HepG2 (cell line): ENCODE measurements around the gene AMIGO1. TPM values are rescaled to one million over a fixed set of nuclear protein-coding genes. Genes with fewer than 3 reads are reported as not detected.

Experiments used
- ARID2 ChIP-seq: sonication (generic); formaldehyde crosslinking; IDR thresholded peaks from 2 replicates; pipeline ENCODE4 v1.8.1; 2022; ENCODE audit warnings: mild to moderate bottlenecking, missing genetic modification reagents, borderline replicate concordance
- ARID4A ChIP-seq: sonication (generic); formaldehyde crosslinking; IDR thresholded peaks from 2 replicates; pipeline ENCODE4 v1.5.0; 2020; ENCODE audit warnings: mild to moderate bottlenecking, missing genetic modification reagents, borderline replicate concordance
- BATF2 ChIP-seq: sonication (generic); formaldehyde crosslinking; IDR thresholded peaks from 2 replicates; pipeline ENCODE4 v1.8.0; 2022; ENCODE audit warnings: mild to moderate bottlenecking, missing genetic modification reagents, moderate library complexity
- JUNB ChIP-seq: sonication (generic); formaldehyde crosslinking; IDR thresholded peaks from 2 replicates; pipeline ENCODE4 v1.8.0; 2022; ENCODE audit warnings: missing genetic modification reagents, mild to moderate bottlenecking, borderline replicate concordance
- MIER3 ChIP-seq: IDR thresholded peaks from 2 replicates; pipeline ENCODE4 v1.6.1; 2016; ENCODE audit warnings: missing compliant biosample characterization, borderline replicate concordance
- MTA1 ChIP-seq: sonication (generic); formaldehyde crosslinking; IDR thresholded peaks from 2 replicates; pipeline ENCODE4 v1.4.0; 2020; ENCODE audit warnings: missing genetic modification reagents, mild to moderate bottlenecking, borderline replicate concordance
- POLR2G ChIP-seq: fragments of 200-400 bp; formaldehyde crosslinking; IDR thresholded peaks from 2 replicates; pipeline ENCODE4 v1.6.1; 2018; ENCODE audit warnings: mild to moderate bottlenecking, low read depth, low read length, moderate library complexity
- SYNCRIP ChIP-seq: fragments of 200-400 bp; formaldehyde crosslinking; IDR thresholded peaks from 2 replicates; pipeline ENCODE4 v1.6.1; 2018; ENCODE audit warnings: mild to moderate bottlenecking, low read depth, low read length; ENCODE audit not compliant: insufficient read depth
- TARDBP ChIP-seq: sonication (generic); formaldehyde crosslinking; IDR thresholded peaks from 2 replicates; pipeline ENCODE4 v1.8.0; 2022; ENCODE audit warnings: mild to moderate bottlenecking, missing genetic modification reagents
- TERF1 ChIP-seq: sonication (generic); formaldehyde crosslinking; IDR thresholded peaks from 2 replicates; pipeline ENCODE4 v1.8.0; 2022; ENCODE audit warnings: mild to moderate bottlenecking, missing genetic modification reagents, moderate library complexity
- XBP1 ChIP-seq: sonication (generic); formaldehyde crosslinking; IDR thresholded peaks from 2 replicates; pipeline ENCODE4 v1.5.0; 2020; ENCODE audit warnings: missing genetic modification reagents
- ZBTB4 ChIP-seq: sonication (generic); formaldehyde crosslinking; IDR thresholded peaks from 2 replicates; pipeline ENCODE4 v1.4.0; 2020; ENCODE audit warnings: missing genetic modification reagents, mild to moderate bottlenecking, borderline replicate concordance
- ZMYM4 ChIP-seq: sonication (generic); formaldehyde crosslinking; IDR thresholded peaks from 2 replicates; pipeline ENCODE4 v1.8.1; 2023; ENCODE audit warnings: mild to moderate bottlenecking, missing genetic modification reagents
- ZNF12 ChIP-seq: sonication (generic); formaldehyde crosslinking; IDR thresholded peaks from 2 replicates; pipeline ENCODE4 v1.5.0; 2020; ENCODE audit warnings: missing genetic modification reagents
- ZNF451 ChIP-seq: sonication (generic); formaldehyde crosslinking; IDR thresholded peaks from 2 replicates; pipeline ENCODE4 v1.5.0; 2020; ENCODE audit warnings: mild to moderate bottlenecking, missing genetic modification reagents
- ZNF550 ChIP-seq: sonication (generic); formaldehyde crosslinking; IDR thresholded peaks from 2 replicates; pipeline ENCODE4 v1.4.0; 2020; ENCODE audit warnings: mild to moderate bottlenecking, missing genetic modification reagents, borderline replicate concordance
- ZNF614 ChIP-seq: IDR thresholded peaks from 2 replicates; pipeline ENCODE4 v1.6.1; 2018; ENCODE audit warnings: missing biosample characterization, missing genetic modification reagents, inconsistent platforms, borderline replicate concordance
- polyA plus RNA-seq, 8 experiments: library from polyadenylated mRNA; depleted of rRNA in 3 of 8; stranded (reverse) in 7 of 8; unstranded in 1 of 8; fragments of >200 nt; fragmentation: Illumina TruSeq in 4 of 8; extraction: Trizol in 4 of 8; gene quantifications; 2 replicates each; pipeline versions ENCODE4 v1.2.1 to v1.2.3, GENCODE V29; 2011 to 2016; ENCODE audit warnings: low read depth in 4 of 8, missing spikeins in 1 of 8, mixed read lengths in 1 of 8; ENCODE audit not compliant: insufficient read depth in 1 of 8
- total RNA-seq, 5 experiments: library from RNA; depleted of rRNA; stranded (reverse); fragments of >200 nt; fragmentation: Illumina TruSeq; extraction: Trizol; gene quantifications; 2 replicates each; pipeline ENCODE4 v1.2.3, GENCODE V29; 2016; ENCODE audit warnings: low read depth in 1 of 5

Gene AMIGO1
- total and polyA plus RNA-seq, 2 of the 13 experiments (the other 11 are each of a cell fraction or from before 2014, with no cell fraction given) = 0.40 to 1.3 TPM

GRCh38 chr1:109466452-109467300, 42.9 kb downstream of the AMIGO1 start, which contains the start of gene SYPL2 (continued):
- no peak for TF ChIP-seq TERF1 (CRISPR knock-in tag)
- no peak for TF ChIP-seq POLR2G
- TF ChIP-seq JUNB (CRISPR knock-in tag) = no peak
- TF ChIP-seq MIER3 (CRISPR knock-in tag) = no peak
- no peak for TF ChIP-seq ZNF614 (CRISPR knock-in tag)
- TF ChIP-seq TARDBP (CRISPR knock-in tag) = no peak
- TF ChIP-seq MTA1 (CRISPR knock-in tag) = peak; percentile 69; the same call in 1 of the 2 replicates
- TF ChIP-seq ZNF550 (CRISPR knock-in tag) = no peak
- TF ChIP-seq ARID4A (CRISPR knock-in tag) = peak; percentile 67; the same call in 1 of the 2 replicates
- no peak for TF ChIP-seq ARID2 (CRISPR knock-in tag)
- no peak for TF ChIP-seq SYNCRIP
- no peak for TF ChIP-seq XBP1 (CRISPR knock-in tag)
- no peak for TF ChIP-seq ZNF12 (CRISPR knock-in tag)
- 0 out of 2 replicates have a peak, but pooled peaks have one; percentile 23 for TF ChIP-seq ZMYM4 (CRISPR knock-in tag)
- TF ChIP-seq ZBTB4 (CRISPR knock-in tag) = no peak
- no peak for TF ChIP-seq ZNF451 (CRISPR knock-in tag)
- no peak for TF ChIP-seq BATF2 (CRISPR knock-in tag)
